Kidney (tissue), 14 donors: ENCODE data around the gene SNTA1. TPM values are rescaled to one million over a fixed set of nuclear protein-coding genes. Genes with fewer than 3 reads are reported as not detected.
A peak's percentile ranks its signal among the peaks of the same experiment; 100 is the strongest.
"Not testable (repeated sequence)": the region's sequence is repeated elsewhere in the genome, so short reads cannot be mapped to it uniquely, and the experiment has no call there.

Source experiments
- DNase-seq, 5 donors: peaks; one replicate each; pipeline ENCODE4 v3.0.0-alpha.2; 2013 to 2020
- FAIRE-seq: peaks from 2 replicates; lab custom pipeline; 2012; peaks lifted over from hg19 to GRCh38; lab: Jason Lieb, UNC
- H3K27ac ChIP-seq, 2 donors: one replicate each; pipeline ENCODE4 v1.7.0; 2013; ENCODE audit warnings: low read depth in 2 of 2, low read length in 2 of 2, inconsistent platforms in 1 of 2
- H3K27me3 ChIP-seq: one replicate; pipeline ENCODE4 v1.7.1; 2013; ENCODE audit warnings: low read length, inconsistent platforms; ENCODE audit not compliant: control insufficient read depth, insufficient read depth
- H3K36me3 ChIP-seq, 3 donors: one replicate each; pipeline versions ENCODE4 v1.7.0 to v1.7.1; 2013; ENCODE audit warnings: low read length in 3 of 3, control low read depth in 1 of 3, inconsistent platforms in 1 of 3; ENCODE audit not compliant: insufficient read depth in 3 of 3, control insufficient read depth in 2 of 3
- H3K4me1 ChIP-seq, 3 donors: one replicate each; pipeline versions ENCODE4 v1.7.0 to v1.7.1; 2013; ENCODE audit warnings: low read length in 3 of 3, inconsistent platforms in 1 of 3, low read depth in 1 of 3; ENCODE audit not compliant: control insufficient read depth in 2 of 3, insufficient read depth in 2 of 3
- H3K4me3 ChIP-seq, 3 donors: one replicate each; pipeline versions ENCODE4 v1.7.0 to v1.8.1; 2013; ENCODE audit warnings: low read length in 3 of 3, control low read depth in 1 of 3, inconsistent platforms in 1 of 3
- H3K9ac ChIP-seq, 3 donors: one replicate each; pipeline versions ENCODE4 v1.7.0 to v1.7.1; 2013; ENCODE audit warnings: low read length in 3 of 3, control low read depth in 1 of 3, inconsistent platforms in 1 of 3
- H3K9me3 ChIP-seq, 3 donors: one replicate each; pipeline versions ENCODE4 v1.7.0 to v1.7.1; 2013; ENCODE audit warnings: low read length in 3 of 3, control low read depth in 1 of 3, inconsistent platforms in 1 of 3; ENCODE audit not compliant: control insufficient read depth in 2 of 3, insufficient read depth in 1 of 3
- CTCF ChIP-seq: IDR thresholded peaks from 3 replicates; pipeline ENCODE4 v1.5.1; 2012; ENCODE audit warnings: mild to moderate bottlenecking, moderate library complexity, borderline replicate concordance; ENCODE audit not compliant: insufficient read depth; ENCODE audit errors: extremely low read depth
- intact Hi-C: fragments of 100-400 bp; cut with DNase I; formaldehyde crosslinking; loops from one replicate; pipeline ENCODE4 v1.11.1; 2022
- polyA plus RNA-seq: library from polyadenylated mRNA; stranded (reverse); fragments of 350-450 nt; fragmentation: Illumina TruSeq; extraction: RNeasy Lipid Tissue Mini Kit (QIAGEN cat#74804); gene quantifications from one replicate; pipeline ENCODE4 v1.2.3, GENCODE V29; 2014; ENCODE audit warnings: low read depth, low replicate concordance; ENCODE audit not compliant: insufficient read depth
- total RNA-seq: library from RNA; stranded (reverse); fragmentation: NEBNext Ultra II Directional; extraction: Animal tissue kit (Norgen Biotek cat#: 25700); gene quantifications from one replicate; pipeline ENCODE4 v1.2.1, GENCODE V29; 2021
- donor health status: control.
- donor health status: control.
- donor health status: control.
- donor health status: control.
- donor health status: control.
- donor health status: DM: yes; HTN: yes; CAD: no.
- donor health status: Normal renal cell carcinoma (clear cell type).

Gene SNTA1
- total and polyA plus RNA-seq, 2 donors from 2014 or later = 12.2 to 53.6 TPM

GRCh38 chr20:33465481-33466302 lies 22.1 kb upstream of the SNTA1 start:
- no peak for TF ChIP-seq CTCF
- no peaks in the 10 kb centered on the region for H3K9me3 ChIP-seq
- no peak overlapping the region for H3K27ac ChIP-seq
- no peaks in the 10 kb centered on the region for H3K27me3 ChIP-seq
- no peaks in the 10 kb centered on the region for H3K4me1 ChIP-seq
- no peaks in the 10 kb centered on the region for H3K36me3 ChIP-seq
- DNase-seq = peak in 4 of 5 donors; percentile 81 to 87 (median 84)
- no peak overlapping the region for H3K4me3 ChIP-seq
- no peak for FAIRE-seq
- H3K9ac ChIP-seq = no peak overlapping the region
- intact Hi-C loops = no loop called here

- H3K27ac ChIP-seq, H3K27me3 ChIP-seq, FAIRE-seq, intact Hi-C loops, H3K9ac ChIP-seq, H3K36me3 ChIP-seq, H3K4me1 ChIP-seq, H3K9me3 ChIP-seq, H3K4me3 ChIP-seq, DNase-seq: not testable (repeated sequence)
Observed at GRCh38 chr20:33464759-33465158, 21.2 kb upstream of the SNTA1 start.

GRCh38 chr20:33463332-33464101 lies 20.0 kb upstream of the SNTA1 start:
- FAIRE-seq (no peak), DNase-seq (no peak)
- Histone ChIP-seq H3K4me1 (no peaks in the 10 kb centered on the region), H3K4me3 (no peak overlapping the region), H3K9ac (no peak overlapping the region), H3K27me3 (no peaks in the 10 kb centered on the region), H3K36me3 (no peaks in the 10 kb centered on the region), H3K9me3 (no peaks in the 10 kb centered on the region), H3K27ac (no peak overlapping the region)
- intact Hi-C loops = no loop called here
- TF ChIP-seq CTCF = no peak

- Histone ChIP-seq H3K9ac (no peak overlapping the region), H3K4me1 (no peaks in the 10 kb centered on the region), H3K27ac (no peak overlapping the region), H3K36me3 (no peaks in the 10 kb centered on the region), H3K4me3 (no peak overlapping the region), H3K27me3 (no peaks in the 10 kb centered on the region), H3K9me3 (no peaks in the 10 kb centered on the region)
- intact Hi-C loops = no loop called here
- TF ChIP-seq CTCF = no peak
- FAIRE-seq (no peak), DNase-seq (no peak)
Observed at GRCh38 chr20:33460711-33461110, 17.1 kb upstream of the SNTA1 start.
